Upper lobe of right lung (tissue), 1 donor: ENCODE results near the gene FOXA1. TPM values are rescaled to one million over a fixed set of nuclear protein-coding genes. Genes with fewer than 3 reads are reported as not detected.

ENCODE experiments used
- ATAC-seq: fragments of 200-7000 bp; cut with Tn5 transposase; one replicate; pipeline ENCODE4 v1.9.1; 2020; ENCODE audit warnings: mild to moderate bottlenecking, moderate library complexity
- DNase-seq: peaks from one replicate; pipeline ENCODE4 v3.0.0-alpha.2; 2020
- H3K27ac ChIP-seq: fragments of 200-600 bp; one replicate; pipeline ENCODE4 v1.8.0; 2022
- H3K27me3 ChIP-seq: fragments of 200-600 bp; one replicate; pipeline ENCODE4 v1.8.0; 2022; ENCODE audit warnings: mild to moderate bottlenecking
- H3K36me3 ChIP-seq: fragments of 200-600 bp; one replicate; pipeline ENCODE4 v1.8.0; 2022
- H3K4me1 ChIP-seq: fragments of 200-600 bp; one replicate; pipeline ENCODE4 v1.8.0; 2022
- H3K4me3 ChIP-seq: fragments of 200-600 bp; one replicate; pipeline ENCODE4 v1.8.0; 2022; ENCODE audit warnings: mild to moderate bottlenecking
- H3K9me3 ChIP-seq: fragments of 200-600 bp; one replicate; pipeline ENCODE4 v1.8.0; 2022
- CTCF ChIP-seq: fragments of 200-600 bp; IDR thresholded peaks from one replicate; pipeline ENCODE4 v1.8.0; 2022; ENCODE audit warnings: antibody characterized with exemption
- intact Hi-C: fragments of 100-400 bp; cut with DNase I; formaldehyde crosslinking; loops from one replicate; pipeline ENCODE4 v1.11.0; 2022
- total RNA-seq: library from RNA; stranded (reverse); fragmentation: NEBNext Ultra II Directional; extraction: Animal tissue kit (Norgen Biotek cat#: 25700); gene quantifications from one replicate; pipeline ENCODE4 v1.2.1, GENCODE V29; 2021
- donor health status: DM: no; HTN: yes; CAD: no; lungs with severe emphysema.

FOXA1 gene
- total RNA-seq, 1 donor from 2014 or later, result 20.6 TPM

GRCh38 chr14:37593511-37594237 lies 1.4 kb downstream of the FOXA1 start:
- TF ChIP-seq CTCF, result no peak
- H3K9me3 ChIP-seq, result no peaks in the 10 kb centered on the region
- no peak for ATAC-seq
- H3K36me3 ChIP-seq, result no peaks in the 10 kb centered on the region
- peaks cover 13% of the 10 kb centered on the region for H3K4me1 ChIP-seq
- H3K4me3 ChIP-seq, result peak overlapping the region; percentile 54
- intact Hi-C loops, result no loop called here
- H3K27ac ChIP-seq, result peak overlapping the region; percentile 82
- H3K27me3 ChIP-seq, result peaks cover 89% of the 10 kb centered on the region
- DNase-seq, result no peak

GRCh38 chr14:37592482-37593408 lies 2.3 kb downstream of the FOXA1 start:
- H3K4me3 ChIP-seq, result peak overlapping the region; percentile 54
- no peaks in the 10 kb centered on the region for H3K9me3 ChIP-seq
- TF ChIP-seq CTCF, result no peak
- ATAC-seq, result no peak
- DNase-seq, result peak; percentile 73
- no peaks in the 10 kb centered on the region for H3K36me3 ChIP-seq
- H3K27ac ChIP-seq, result peak overlapping the region; percentile 82
- peaks cover 13% of the 10 kb centered on the region for H3K4me1 ChIP-seq
- intact Hi-C loops, result no loop called here
- peaks cover 89% of the 10 kb centered on the region for H3K27me3 ChIP-seq

DNA sequence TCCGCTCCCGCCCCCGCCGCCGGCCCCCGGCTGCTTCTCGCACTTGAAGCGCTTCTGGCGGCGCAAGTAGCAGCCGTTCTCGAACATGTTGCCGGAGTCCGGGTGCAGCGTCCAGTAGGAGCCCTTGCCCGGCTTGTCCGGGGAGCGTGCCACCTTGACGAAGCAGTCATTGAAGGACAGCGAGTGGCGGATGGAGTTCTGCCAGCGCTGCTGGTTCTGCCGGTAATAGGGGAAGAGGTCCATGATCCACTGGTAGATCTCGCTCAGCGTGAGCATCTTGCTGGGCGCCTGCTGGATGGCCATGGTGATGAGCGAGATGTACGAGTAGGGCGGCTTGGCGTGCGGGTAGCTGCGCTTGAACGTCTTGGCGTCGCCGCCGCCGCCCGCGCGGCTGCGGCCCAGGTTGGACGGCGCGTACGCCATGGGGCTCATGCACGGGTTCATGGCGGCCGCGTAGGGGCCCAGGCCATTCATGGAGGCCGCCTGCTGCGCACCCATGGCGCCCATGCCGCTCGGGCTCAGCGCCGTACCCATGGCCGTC lies 3.0 kb downstream of the FOXA1 start:
- Histone ChIP-seq H3K4me3 (peak overlapping the region; percentile 54), H3K27ac (peak overlapping the region; percentile 82), H3K4me1 (peaks cover 13% of the 10 kb centered on the region), H3K9me3 (no peaks in the 10 kb centered on the region), H3K27me3 (peaks cover 89% of the 10 kb centered on the region), H3K36me3 (no peaks in the 10 kb centered on the region)
- peak; percentile 1 for ATAC-seq
- peak; percentile 78 for DNase-seq
- no peak for TF ChIP-seq CTCF
- intact Hi-C loops, result no loop called here

DNA sequence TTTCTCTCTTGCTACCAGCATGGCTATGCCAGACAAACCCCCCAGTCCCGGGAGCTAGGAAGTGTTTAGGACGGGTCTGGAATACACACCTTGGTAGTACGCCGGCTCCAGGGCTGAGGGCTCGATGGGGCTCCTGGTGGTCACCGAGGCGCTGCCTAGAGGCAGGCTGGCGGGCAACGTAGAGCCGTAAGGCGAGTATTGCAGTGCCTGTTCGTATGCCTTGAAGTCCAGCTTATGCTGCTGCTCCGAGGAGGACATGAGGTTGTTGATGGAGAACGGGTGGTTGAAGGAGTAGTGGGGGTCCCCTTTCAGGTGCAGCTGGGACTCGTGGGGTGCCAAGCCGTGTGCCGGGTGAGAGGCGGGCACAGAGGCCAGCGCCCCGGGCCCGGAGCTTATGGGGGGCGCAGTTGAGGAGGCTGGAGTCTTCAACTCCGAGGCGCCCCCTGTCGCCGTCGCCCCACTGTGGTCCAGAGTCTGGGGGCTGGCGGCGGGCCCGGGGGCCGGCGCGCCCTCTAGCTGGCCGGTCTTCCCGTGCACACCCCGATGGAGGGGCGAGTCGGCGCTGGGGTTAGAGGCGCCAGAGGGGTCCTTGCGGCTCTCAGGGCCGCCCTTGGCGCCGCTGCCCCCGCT lies 3.6 kb downstream of the FOXA1 start:
- intact Hi-C loops, result no loop called here
- ATAC-seq, result peak; percentile 32
- TF ChIP-seq CTCF, result no peak
- H3K36me3 ChIP-seq, result no peaks in the 10 kb centered on the region
- DNase-seq, result peak; percentile 81
- peak overlapping the region; percentile 54 for H3K4me3 ChIP-seq
- H3K27ac ChIP-seq, result peak overlapping the region; percentile 82
- no peaks in the 10 kb centered on the region for H3K9me3 ChIP-seq
- H3K27me3 ChIP-seq, result peaks cover 94% of the 10 kb centered on the region
- peaks cover 13% of the 10 kb centered on the region for H3K4me1 ChIP-seq

DNA sequence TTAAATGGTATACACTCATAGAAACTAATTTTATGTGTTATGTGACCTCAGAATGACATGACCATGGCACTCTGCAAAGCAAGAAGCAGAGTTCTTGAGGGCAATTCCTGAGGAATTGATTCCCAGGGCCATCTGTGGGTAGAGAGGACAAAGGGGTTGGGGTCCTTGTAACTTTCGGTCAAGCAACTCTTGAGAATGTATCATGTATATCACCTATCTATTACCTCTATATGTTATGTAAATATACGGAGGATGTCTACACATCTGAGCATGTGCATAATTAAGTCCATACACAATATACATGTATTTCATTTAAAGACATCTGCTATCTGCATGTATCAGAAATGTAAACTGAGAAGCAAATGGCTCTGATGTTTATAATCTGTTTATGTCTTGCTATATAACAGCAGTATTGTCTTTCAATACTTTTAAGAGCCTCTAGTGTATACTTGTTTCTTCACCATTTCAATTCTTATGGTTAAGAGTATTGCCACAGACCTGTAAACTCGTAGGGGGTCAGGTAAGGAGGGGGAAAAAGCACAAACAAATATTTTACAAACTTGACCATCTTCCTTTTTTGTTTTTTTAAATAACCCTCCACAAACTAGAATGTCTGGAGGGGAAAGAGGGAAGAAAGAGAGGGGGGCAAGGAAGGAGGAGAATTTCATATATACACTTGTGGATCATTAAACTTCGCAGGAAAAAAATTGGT lies 4.5 kb downstream of the FOXA1 start:
- H3K27me3 ChIP-seq, result peaks cover 91% of the 10 kb centered on the region
- peak overlapping the region; percentile 54 for H3K4me3 ChIP-seq
- TF ChIP-seq CTCF, result no peak
- H3K27ac ChIP-seq, result peak overlapping the region; percentile 90
- DNase-seq (no peak), ATAC-seq (no peak)
- H3K36me3 ChIP-seq, result no peaks in the 10 kb centered on the region
- H3K9me3 ChIP-seq, result no peaks in the 10 kb centered on the region
- intact Hi-C loops, result no loop called here
- H3K4me1 ChIP-seq, result peaks cover 11% of the 10 kb centered on the region
